Osteocyte (in vitro differentiated cells): ENCODE measurements around the gene NAA20. TPM values are rescaled to one million over a fixed set of nuclear protein-coding genes. Genes with fewer than 3 reads are reported as not detected.

Source experiments
- DNase-seq: peaks from one replicate; pipeline ENCODE4 v3.0.0; 2021; ENCODE audit warnings: mixed read lengths; ENCODE audit not compliant: unreplicated experiment; ENCODE audit errors: extremely low spot score
- H3K27ac Mint-ChIP-seq: one replicate; pipeline ENCODE4 v1.8.0; 2021; ENCODE audit warnings: mild to moderate bottlenecking, mixed read lengths; ENCODE audit not compliant: unreplicated experiment
- H3K27me3 Mint-ChIP-seq: one replicate; pipeline ENCODE4 v1.8.0; 2021; ENCODE audit warnings: mixed read lengths; ENCODE audit not compliant: unreplicated experiment
- H3K36me3 Mint-ChIP-seq: one replicate; pipeline ENCODE4 v1.8.0; 2021; ENCODE audit warnings: mixed read lengths; ENCODE audit not compliant: unreplicated experiment
- H3K4me1 Mint-ChIP-seq: one replicate; pipeline ENCODE4 v1.8.0; 2021; ENCODE audit warnings: mixed read lengths; ENCODE audit not compliant: unreplicated experiment
- H3K4me3 Mint-ChIP-seq: one replicate; pipeline ENCODE4 v1.8.0; 2021; ENCODE audit warnings: mild to moderate bottlenecking, moderate library complexity, mixed read lengths; ENCODE audit not compliant: unreplicated experiment
- H3K9me3 Mint-ChIP-seq: one replicate; pipeline ENCODE4 v1.8.0; 2021; ENCODE audit warnings: mixed read lengths; ENCODE audit not compliant: unreplicated experiment
- total RNA-seq: library from RNA; stranded (reverse); gene quantifications from 2 replicates; pipeline ENCODE4 v1.2.1, GENCODE V29; 2021
- TF ChIP-seq, protein P1 (sequence below): fragments of 200-600 bp; sonication (generic); IDR thresholded peaks from 2 replicates; pipeline ENCODE4 v1.5.0; 2021; ENCODE audit warnings: antibody characterized with exemption, mild to moderate bottlenecking, moderate library complexity

The NAA20 gene
- total RNA-seq, 1 donor from 2014 or later: 49.6 TPM

DNA sequence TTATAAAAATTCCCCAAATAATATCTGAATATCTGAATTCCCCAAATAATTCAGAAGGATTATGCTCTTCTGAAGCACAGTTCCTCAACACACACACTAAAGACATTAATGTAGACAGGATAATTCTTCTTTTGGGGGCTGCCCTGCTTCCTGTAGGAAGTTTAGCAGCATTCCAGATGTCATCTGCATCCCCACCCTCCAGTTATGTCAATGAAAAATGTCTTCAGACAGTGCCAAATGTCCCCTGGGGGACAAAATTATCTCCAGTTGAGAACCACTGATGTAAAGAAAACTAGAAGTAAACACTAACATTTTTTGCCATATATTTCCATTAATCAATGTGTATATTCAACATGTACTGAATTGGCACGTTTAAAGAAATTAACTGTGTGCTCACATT, 25.9 kb upstream of the NAA20 start:
- TF ChIP-seq, protein P1, sequence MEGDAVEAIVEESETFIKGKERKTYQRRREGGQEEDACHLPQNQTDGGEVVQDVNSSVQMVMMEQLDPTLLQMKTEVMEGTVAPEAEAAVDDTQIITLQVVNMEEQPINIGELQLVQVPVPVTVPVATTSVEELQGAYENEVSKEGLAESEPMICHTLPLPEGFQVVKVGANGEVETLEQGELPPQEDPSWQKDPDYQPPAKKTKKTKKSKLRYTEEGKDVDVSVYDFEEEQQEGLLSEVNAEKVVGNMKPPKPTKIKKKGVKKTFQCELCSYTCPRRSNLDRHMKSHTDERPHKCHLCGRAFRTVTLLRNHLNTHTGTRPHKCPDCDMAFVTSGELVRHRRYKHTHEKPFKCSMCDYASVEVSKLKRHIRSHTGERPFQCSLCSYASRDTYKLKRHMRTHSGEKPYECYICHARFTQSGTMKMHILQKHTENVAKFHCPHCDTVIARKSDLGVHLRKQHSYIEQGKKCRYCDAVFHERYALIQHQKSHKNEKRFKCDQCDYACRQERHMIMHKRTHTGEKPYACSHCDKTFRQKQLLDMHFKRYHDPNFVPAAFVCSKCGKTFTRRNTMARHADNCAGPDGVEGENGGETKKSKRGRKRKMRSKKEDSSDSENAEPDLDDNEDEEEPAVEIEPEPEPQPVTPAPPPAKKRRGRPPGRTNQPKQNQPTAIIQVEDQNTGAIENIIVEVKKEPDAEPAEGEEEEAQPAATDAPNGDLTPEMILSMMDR: no peak
- Mint-ChIP-seq H3K4me1 (peaks cover 62% of the 10 kb centered on the region), H3K27ac (peak overlapping the region; percentile 98), H3K9me3 (no peaks in the 10 kb centered on the region), H3K36me3 (peaks cover 3% of the 10 kb centered on the region), H3K27me3 (no peaks in the 10 kb centered on the region), H3K4me3 (no peak overlapping the region)
- DNase-seq: no peak

GRCh38 chr20:19991854-19992253, 25.3 kb upstream of the NAA20 start:
- TF ChIP-seq, protein P1: no peak
- DNase-seq: no peak
- Mint-ChIP-seq H3K4me3 (no peak overlapping the region), H3K36me3 (peaks cover 1% of the 10 kb centered on the region), H3K9me3 (no peaks in the 10 kb centered on the region), H3K4me1 (peaks cover 64% of the 10 kb centered on the region), H3K27ac (peak overlapping the region; percentile 98), H3K27me3 (no peaks in the 10 kb centered on the region)

GRCh38 chr20:19992996-19993908, 23.9 kb upstream of the NAA20 start:
- peak overlapping the region; percentile 98 for H3K27ac Mint-ChIP-seq
- TF ChIP-seq, protein P1: no peak
- H3K27me3 Mint-ChIP-seq: no peaks in the 10 kb centered on the region
- H3K9me3 Mint-ChIP-seq: no peaks in the 10 kb centered on the region
- H3K36me3 Mint-ChIP-seq: peaks cover 4% of the 10 kb centered on the region
- no peak for DNase-seq
- H3K4me3 Mint-ChIP-seq: peak overlapping the region; percentile 61
- peaks cover 67% of the 10 kb centered on the region for H3K4me1 Mint-ChIP-seq

GRCh38 chr20:19993958-19994669, 23.0 kb upstream of the NAA20 start:
- Mint-ChIP-seq H3K27me3 (no peaks in the 10 kb centered on the region), H3K36me3 (peaks cover 11% of the 10 kb centered on the region), H3K4me1 (peaks cover 67% of the 10 kb centered on the region), H3K9me3 (no peaks in the 10 kb centered on the region), H3K27ac (peak overlapping the region; percentile 98), H3K4me3 (peak overlapping the region; percentile 61)
- no peak for DNase-seq
- TF ChIP-seq, protein P1: no peak
